ENCODE data around the gene APOC1.

APOC1 gene

GRCh38 chr19:44939668-44940067 lies 25.3 kb downstream of the APOC1 start:
- Histone ChIP-seq H3K27me3 (ENCODE audit: control insufficient read depth, insufficient read depth, low read length) (no peaks in the 10 kb centered on the region), H3K4me1 (no peaks in the 10 kb centered on the region), H2AFZ (no peak overlapping the region), H3K4me3 (ENCODE audit: low read depth, low read length) (no peak overlapping the region), H3K9me3 (ENCODE audit: control insufficient read depth, low read length) (no peaks in the 10 kb centered on the region), H3K79me2 (no peaks in the 10 kb centered on the region), H3K9ac (no peak overlapping the region), H3K36me3 (ENCODE audit: control insufficient read depth, insufficient read depth, low read length) (no peaks in the 10 kb centered on the region), H3K27ac (no peak overlapping the region), H3K4me2 (ENCODE audit: low read length) (no peak overlapping the region)
- no peak for TF ChIP-seq CTCF (IDR thresholded peaks at IDR 0.05)

- TF ChIP-seq CTCF (IDR thresholded peaks at IDR 0.05) = no peak
- Histone ChIP-seq H3K27ac (no peak within 1 kb of the TSS), H3K79me2 (no peaks in the 10 kb centered on the region), H3K9me3 (ENCODE audit: control insufficient read depth, low read length) (no peaks in the 10 kb centered on the region), H3K4me1 (no peaks in the 10 kb centered on the region), H3K27me3 (ENCODE audit: control insufficient read depth, insufficient read depth, low read length) (no peaks in the 10 kb centered on the region), H3K4me2 (ENCODE audit: low read length) (no peak within 1 kb of the TSS), H3K9ac (no peak within 1 kb of the TSS), H3K36me3 (ENCODE audit: control insufficient read depth, insufficient read depth, low read length) (no peaks in the 10 kb centered on the region), H3K4me3 (ENCODE audit: low read depth, low read length) (no peak within 1 kb of the TSS), H2AFZ (no peak within 1 kb of the TSS)
Measured at GRCh38 chr19:44942067-44942571, 27.7 kb downstream of the APOC1 start, which contains the start of gene APOC4. TSS of gene APOC4 (plus strand) at chr19:44942237. CDS start at chr19:44942278, 41 bp downstream.

GRCh38 chr19:44943801-44944249 lies 29.4 kb downstream of the APOC1 start:
- no peaks in the 10 kb centered on the region for H3K9me3 ChIP-seq (ENCODE audit: control insufficient read depth, low read length)
- H3K4me2 ChIP-seq (ENCODE audit: low read length) = no peak overlapping the region
- H3K79me2 ChIP-seq = no peaks in the 10 kb centered on the region
- TF ChIP-seq CTCF (IDR thresholded peaks at IDR 0.05) = no peak
- H3K4me1 ChIP-seq = no peaks in the 10 kb centered on the region
- H3K36me3 ChIP-seq (ENCODE audit: control insufficient read depth, insufficient read depth, low read length) = no peaks in the 10 kb centered on the region
- H3K27ac ChIP-seq = no peak overlapping the region
- H3K4me3 ChIP-seq (ENCODE audit: low read depth, low read length) = no peak overlapping the region
- H3K27me3 ChIP-seq (ENCODE audit: control insufficient read depth, insufficient read depth, low read length) = no peaks in the 10 kb centered on the region
- no peak overlapping the region for H3K9ac ChIP-seq
- H2AFZ ChIP-seq = no peak overlapping the region

- no peak for TF ChIP-seq CTCF (IDR thresholded peaks at IDR 0.05)
- Histone ChIP-seq H3K27ac (no peak overlapping the region), H3K9ac (no peak overlapping the region), H3K9me3 (ENCODE audit: control insufficient read depth, low read length) (no peaks in the 10 kb centered on the region), H3K4me3 (ENCODE audit: low read depth, low read length) (no peak overlapping the region), H3K4me2 (ENCODE audit: low read length) (no peak overlapping the region), H3K36me3 (ENCODE audit: control insufficient read depth, insufficient read depth, low read length) (no peaks in the 10 kb centered on the region), H3K4me1 (no peaks in the 10 kb centered on the region), H3K79me2 (peaks cover 7% of the 10 kb centered on the region), H2AFZ (no peak overlapping the region), H3K27me3 (ENCODE audit: control insufficient read depth, insufficient read depth, low read length) (no peaks in the 10 kb centered on the region)
Measured at GRCh38 chr19:44947041-44947581, 32.7 kb downstream of the APOC1 start.

DNA sequence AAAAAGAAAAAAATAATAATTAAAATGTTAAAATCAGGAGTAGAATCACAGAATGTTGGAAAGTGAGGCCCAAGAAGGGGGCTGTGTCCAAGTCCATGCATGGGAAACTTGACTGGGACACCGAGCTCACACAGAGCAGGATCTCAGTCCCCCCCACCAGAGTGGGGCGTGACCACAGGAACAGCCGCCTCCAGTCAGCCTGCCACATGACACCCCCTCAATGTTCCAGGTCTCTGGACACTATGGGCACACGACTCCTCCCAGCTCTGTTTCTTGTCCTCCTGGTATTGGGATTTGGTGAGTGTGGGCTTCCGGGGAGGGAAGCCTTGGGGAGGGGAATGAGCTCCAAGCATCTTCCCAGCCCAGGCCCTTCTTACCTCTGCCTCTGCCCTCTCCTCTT lies 33.8 kb downstream of the APOC1 start:
- Histone ChIP-seq H3K27me3 (ENCODE audit: control insufficient read depth, insufficient read depth, low read length) (no peaks in the 10 kb centered on the region), H3K4me1 (no peaks in the 10 kb centered on the region), H3K9ac (no peak overlapping the region), H2AFZ (no peak overlapping the region), H3K4me3 (ENCODE audit: low read depth, low read length) (no peak overlapping the region), H3K4me2 (ENCODE audit: low read length) (no peak overlapping the region), H3K36me3 (ENCODE audit: control insufficient read depth, insufficient read depth, low read length) (no peaks in the 10 kb centered on the region), H3K79me2 (peaks cover 11% of the 10 kb centered on the region), H3K9me3 (ENCODE audit: control insufficient read depth, low read length) (no peaks in the 10 kb centered on the region), H3K27ac (no peak overlapping the region)
- no peak for TF ChIP-seq CTCF (IDR thresholded peaks at IDR 0.05)
